BLaER1 treated with 17β-estradiol and CSF1 and Interleukin-3, amounts not matched to agents 10 nM and 100 nM (cell line): ENCODE measurements around the gene OBSCN.
"Not testable (repeated sequence)": the region's sequence is repeated elsewhere in the genome, so short reads cannot be mapped to it uniquely, and the experiment has no call there.

ENCODE experiments used
- H3K27ac ChIP-seq, 11 experiments: shearing (Covaris generic); formaldehyde crosslinking; 2 replicates each; pipeline ENCODE4 v1.8.1; 2022
- H3K27me3 ChIP-seq, 11 experiments: shearing (Covaris generic); formaldehyde crosslinking; 2 replicates each; pipeline ENCODE4 v1.8.1; 2022
- H3K36me3 ChIP-seq, 11 experiments: shearing (Covaris generic); formaldehyde crosslinking; 2 replicates each; pipeline ENCODE4 v1.8.1; 2022
- H3K4me1 ChIP-seq, 10 experiments: shearing (Covaris generic); formaldehyde crosslinking; 2 replicates each; pipeline ENCODE4 v1.8.1; 2022
- H3K4me2 ChIP-seq, 11 experiments: shearing (Covaris generic); formaldehyde crosslinking; 2 replicates each; pipeline ENCODE4 v1.8.1; 2022
- H3K4me3 ChIP-seq, 10 experiments: shearing (Covaris generic); formaldehyde crosslinking; 2 replicates each; pipeline ENCODE4 v1.8.1; 2022
- H3K9ac ChIP-seq, 11 experiments: shearing (Covaris generic); formaldehyde crosslinking; 2 replicates each; pipeline ENCODE4 v1.8.1; 2022
- H3K9me3 ChIP-seq, 11 experiments: shearing (Covaris generic); formaldehyde crosslinking; replicated peaks in 1 of 11; 2 replicates each; pipeline ENCODE4 v1.8.1; 2022
- H4K20me1 ChIP-seq, 11 experiments: shearing (Covaris generic); formaldehyde crosslinking; 2 replicates each; pipeline ENCODE4 v1.8.1; 2022
- Cebpa-rat ChIP-seq, 11 experiments: shearing (Covaris generic); IDR thresholded peaks; 2 replicates each; pipeline ENCODE4 v1.8.1; 2022

Gene OBSCN

GRCh38 chr1:228245111-228245510 lies 37.3 kb downstream of the OBSCN start:
- H4K20me1 ChIP-seq, result no peaks in the 10 kb centered on the region
- H3K9ac ChIP-seq, result no peak overlapping the region
- TF ChIP-seq Cebpa-rat (IDR thresholded peaks at IDR 0.05), result no peak
- no peaks in the 10 kb centered on the region for H3K27me3 ChIP-seq
- peaks cover 67 to 72% (median 69%) of the 10 kb centered on the region in 11 experiments for H3K9me3 ChIP-seq
- no peak overlapping the region for H3K4me3 ChIP-seq
- peaks cover 89 to 100% (median 96%) of the 10 kb centered on the region in 11 experiments for H3K36me3 ChIP-seq
- no peaks in the 10 kb centered on the region for H3K4me1 ChIP-seq
- no peak overlapping the region for H3K4me2 ChIP-seq
- no peak overlapping the region for H3K27ac ChIP-seq

- Histone ChIP-seq H3K4me3 (no peak overlapping the region), H3K9me3 (peaks cover 55 to 60% (median 56%) of the 10 kb centered on the region in 11 experiments), H3K4me2 (no peak overlapping the region), H3K27ac (no peak overlapping the region), H3K4me1 (no peaks in the 10 kb centered on the region), H3K9ac (no peak overlapping the region), H3K27me3 (no peaks in the 10 kb centered on the region), H3K36me3 (peaks cover 89 to 100% (median 96%) of the 10 kb centered on the region in 11 experiments), H4K20me1 (no peaks in the 10 kb centered on the region)
- no peak for TF ChIP-seq Cebpa-rat (IDR thresholded peaks at IDR 0.05)
These were observed 38.5 kb downstream of the OBSCN start for GRCh38 chr1:228246216-228246900.

- peaks cover 70 to 97% (median 81%) of the 10 kb centered on the region in 11 experiments for H3K36me3 ChIP-seq
- H4K20me1 ChIP-seq, result no peaks in the 10 kb centered on the region
- no peak overlapping the region for H3K27ac ChIP-seq
- H3K9me3 ChIP-seq, result peaks cover 21 to 27% (median 23%) of the 10 kb centered on the region in 11 experiments
- H3K4me1 ChIP-seq, result no peaks in the 10 kb centered on the region
- no peak overlapping the region for H3K4me3 ChIP-seq
- no peaks in the 10 kb centered on the region for H3K27me3 ChIP-seq
- no peak overlapping the region for H3K9ac ChIP-seq
- no peak overlapping the region for H3K4me2 ChIP-seq
- no peak for TF ChIP-seq Cebpa-rat (IDR thresholded peaks at IDR 0.05)
These were observed 41.9 kb downstream of the OBSCN start for GRCh38 chr1:228249513-228250305.

- peaks cover 61 to 93% (median 77%) of the 10 kb centered on the region in 11 experiments for H3K36me3 ChIP-seq
These were observed 44.6 kb downstream of the OBSCN start for GRCh38 chr1:228252476-228252875.

GRCh38 chr1:228256626-228257375 lies 49.0 kb downstream of the OBSCN start:
- no peaks in the 10 kb centered on the region; a peak in 1 of 22 replicates for H4K20me1 ChIP-seq
- no peaks in the 10 kb centered on the region for H3K4me1 ChIP-seq
- no peak overlapping the region for H3K4me2 ChIP-seq
- H3K4me3 ChIP-seq, result no peak overlapping the region
- no peak for TF ChIP-seq Cebpa-rat (IDR thresholded peaks at IDR 0.05)
- no peaks in the 10 kb centered on the region for H3K27me3 ChIP-seq
- H3K9ac ChIP-seq, result no peak overlapping the region
- peaks cover 14 to 48% (median 20%) of the 10 kb centered on the region in 11 experiments for H3K9me3 ChIP-seq
- no peak overlapping the region for H3K27ac ChIP-seq
- peaks cover 46 to 88% (median 70%) of the 10 kb centered on the region in 11 experiments for H3K36me3 ChIP-seq

More at GRCh38 chr1:228252476-228252875, 44.6 kb downstream of the OBSCN start:
- not testable (repeated sequence) for H4K20me1 ChIP-seq, H3K4me2 ChIP-seq, H3K4me3 ChIP-seq, H3K9ac ChIP-seq, H3K4me1 ChIP-seq, H3K27ac ChIP-seq, H3K27me3 ChIP-seq
- peaks cover 0 to 19% (median 0%) of the 10 kb centered on the region in 11 experiments; a peak in 4 of 22 replicates for H3K9me3 ChIP-seq

- no peaks in the 10 kb centered on the region for H3K4me1 ChIP-seq
These were observed 50.6 kb downstream of the OBSCN start for GRCh38 chr1:228258486-228258885.

GRCh38 chr1:228259368-228259894 lies 51.6 kb downstream of the OBSCN start:
- Histone ChIP-seq H3K9ac (no peak overlapping the region), H3K4me1 (no peaks in the 10 kb centered on the region), H3K4me3 (no peak overlapping the region), H3K9me3 (peaks cover 20 to 51% (median 26%) of the 10 kb centered on the region in 11 experiments), H3K27me3 (no peaks in the 10 kb centered on the region), H4K20me1 (no peaks in the 10 kb centered on the region; a peak in 1 of 22 replicates), H3K27ac (no peak overlapping the region), H3K4me2 (no peak overlapping the region), H3K36me3 (peaks cover 32 to 73% (median 59%) of the 10 kb centered on the region in 11 experiments)
- TF ChIP-seq Cebpa-rat (IDR thresholded peaks at IDR 0.05), result no peak

More at GRCh38 chr1:228258486-228258885, 50.6 kb downstream of the OBSCN start:
- no peak for TF ChIP-seq Cebpa-rat (IDR thresholded peaks at IDR 0.05)
- Histone ChIP-seq H3K27me3 (no peaks in the 10 kb centered on the region), H3K9me3 (peaks cover 20 to 55% (median 26%) of the 10 kb centered on the region in 11 experiments), H3K36me3 (peaks cover 40 to 83% (median 59%) of the 10 kb centered on the region in 11 experiments), H4K20me1 (no peaks in the 10 kb centered on the region; a peak in 1 of 22 replicates), H3K9ac (no peak overlapping the region), H3K4me3 (no peak overlapping the region), H3K27ac (no peak overlapping the region), H3K4me2 (no peak overlapping the region)

- no peaks in the 10 kb centered on the region; a peak in 1 of 22 replicates for H4K20me1 ChIP-seq
These were observed 52.1 kb downstream of the OBSCN start for GRCh38 chr1:228259951-228260350.

More at GRCh38 chr1:228259951-228260350, 52.1 kb downstream of the OBSCN start:
- no peaks in the 10 kb centered on the region for H3K4me1 ChIP-seq
- H3K27me3 ChIP-seq, result no peaks in the 10 kb centered on the region
- peaks cover 32 to 71% (median 60%) of the 10 kb centered on the region in 11 experiments for H3K36me3 ChIP-seq
- no peak overlapping the region for H3K4me3 ChIP-seq
- H3K9ac ChIP-seq, result no peak overlapping the region
- H3K27ac ChIP-seq, result no peak overlapping the region
- peaks cover 20 to 51% (median 26%) of the 10 kb centered on the region in 11 experiments for H3K9me3 ChIP-seq
- no peak for TF ChIP-seq Cebpa-rat (IDR thresholded peaks at IDR 0.05)
- no peak overlapping the region for H3K4me2 ChIP-seq
